WERI-Rb-1 (cell line): ENCODE data around the gene SLC4A5.
A peak's percentile ranks its signal among the peaks of the same experiment; 100 is the strongest.

Experiments used
- DNase-seq: peaks from one replicate; pipeline ENCODE4 v3.0.0-alpha.2; 2020
- H3K27ac ChIP-seq: fragments of 250-450 bp; sonication (Bioruptor Pico); 2 replicates; pipeline ENCODE4 v1.5.1; 2020; ENCODE audit warnings: mild to moderate bottlenecking, moderate library complexity
- H3K27me3 ChIP-seq: fragments of 250-450 bp; sonication (Bioruptor Pico); 2 replicates; pipeline ENCODE4 v1.5.1; 2021; ENCODE audit warnings: mild to moderate bottlenecking, low read depth, moderate library complexity; ENCODE audit not compliant: insufficient read depth, severe bottlenecking
- H3K36me3 ChIP-seq: fragments of 250-450 bp; sonication (Bioruptor Pico); 2 replicates; pipeline ENCODE4 v1.5.1; 2020; ENCODE audit warnings: mild to moderate bottlenecking, moderate library complexity
- H3K4me3 ChIP-seq: 2 replicates; pipeline ENCODE4 v1.5.1; 2011; ENCODE audit warnings: low read depth, mild to moderate bottlenecking, control low read depth, low read length
- H3K9me3 ChIP-seq: fragments of 250-450 bp; sonication (Bioruptor Pico); 2 replicates; pipeline ENCODE4 v1.5.1; 2021; ENCODE audit warnings: mild to moderate bottlenecking, moderate library complexity; ENCODE audit not compliant: severe bottlenecking
- TF ChIP-seq, protein P1 (sequence below): IDR thresholded peaks from 2 replicates; pipeline ENCODE4 v1.5.1; 2011; ENCODE audit warnings: low read depth, mild to moderate bottlenecking, control low read depth, inconsistent platforms, low read length

Gene SLC4A5

DNA sequence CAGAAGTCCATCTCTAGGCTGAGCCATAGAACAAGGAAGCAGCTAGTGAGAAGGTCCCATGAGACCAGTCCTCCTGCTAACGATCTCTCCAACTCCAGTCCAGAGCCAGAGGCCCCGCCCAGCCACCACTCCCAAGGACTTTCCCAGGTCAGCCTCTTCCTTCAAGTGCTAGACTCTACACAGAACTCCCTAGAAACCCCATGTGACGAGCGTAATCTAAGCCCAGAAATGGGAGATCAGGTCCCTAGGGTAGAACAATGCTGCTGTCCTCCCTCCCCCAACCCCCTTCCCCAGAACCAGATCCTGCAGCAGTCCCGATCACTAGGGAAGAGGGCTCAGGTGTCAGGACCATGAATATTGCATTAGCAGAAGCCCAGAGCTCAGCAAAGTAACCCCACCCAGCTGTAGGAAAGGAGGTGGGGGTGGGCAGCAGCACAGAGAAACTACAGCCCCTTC lies 30.0 kb upstream of the SLC4A5 start:
- H3K4me3 ChIP-seq, result peak overlapping the region; percentile 65
- TF ChIP-seq, protein P1, sequence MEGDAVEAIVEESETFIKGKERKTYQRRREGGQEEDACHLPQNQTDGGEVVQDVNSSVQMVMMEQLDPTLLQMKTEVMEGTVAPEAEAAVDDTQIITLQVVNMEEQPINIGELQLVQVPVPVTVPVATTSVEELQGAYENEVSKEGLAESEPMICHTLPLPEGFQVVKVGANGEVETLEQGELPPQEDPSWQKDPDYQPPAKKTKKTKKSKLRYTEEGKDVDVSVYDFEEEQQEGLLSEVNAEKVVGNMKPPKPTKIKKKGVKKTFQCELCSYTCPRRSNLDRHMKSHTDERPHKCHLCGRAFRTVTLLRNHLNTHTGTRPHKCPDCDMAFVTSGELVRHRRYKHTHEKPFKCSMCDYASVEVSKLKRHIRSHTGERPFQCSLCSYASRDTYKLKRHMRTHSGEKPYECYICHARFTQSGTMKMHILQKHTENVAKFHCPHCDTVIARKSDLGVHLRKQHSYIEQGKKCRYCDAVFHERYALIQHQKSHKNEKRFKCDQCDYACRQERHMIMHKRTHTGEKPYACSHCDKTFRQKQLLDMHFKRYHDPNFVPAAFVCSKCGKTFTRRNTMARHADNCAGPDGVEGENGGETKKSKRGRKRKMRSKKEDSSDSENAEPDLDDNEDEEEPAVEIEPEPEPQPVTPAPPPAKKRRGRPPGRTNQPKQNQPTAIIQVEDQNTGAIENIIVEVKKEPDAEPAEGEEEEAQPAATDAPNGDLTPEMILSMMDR, result no peak
- H3K9me3 ChIP-seq, result no peaks in the 10 kb centered on the region
- H3K36me3 ChIP-seq, result peaks cover 71% of the 10 kb centered on the region
- H3K27ac ChIP-seq, result peak overlapping the region; percentile 71
- H3K27me3 ChIP-seq, result no peaks in the 10 kb centered on the region
- no peak for DNase-seq

DNA sequence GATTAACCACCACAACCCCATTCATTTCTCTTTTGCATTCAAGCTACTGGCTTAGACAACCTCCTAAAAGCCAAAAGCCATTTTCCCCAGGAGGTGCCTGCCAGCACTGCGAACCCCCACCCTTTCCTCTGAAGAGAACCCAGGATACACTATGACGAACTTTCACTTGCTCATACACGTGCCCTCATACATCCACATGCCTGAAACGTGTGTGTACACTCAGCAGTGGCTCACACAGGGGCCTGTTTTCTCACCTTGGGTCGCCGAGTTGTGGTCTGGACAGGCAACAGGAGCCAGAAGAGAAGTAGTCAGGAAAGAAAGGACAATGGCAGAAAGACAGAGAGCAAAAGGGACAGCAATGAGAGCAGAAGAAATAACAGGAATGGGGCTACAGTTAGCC lies 29.5 kb upstream of the SLC4A5 start:
- Histone ChIP-seq H3K36me3 (peaks cover 73% of the 10 kb centered on the region), H3K27me3 (no peaks in the 10 kb centered on the region), H3K4me3 (no peak overlapping the region), H3K27ac (no peak overlapping the region; the same call in 1 of the 2 replicates), H3K9me3 (no peaks in the 10 kb centered on the region)
- TF ChIP-seq, protein P1, result no peak
- DNase-seq, result no peak

DNA sequence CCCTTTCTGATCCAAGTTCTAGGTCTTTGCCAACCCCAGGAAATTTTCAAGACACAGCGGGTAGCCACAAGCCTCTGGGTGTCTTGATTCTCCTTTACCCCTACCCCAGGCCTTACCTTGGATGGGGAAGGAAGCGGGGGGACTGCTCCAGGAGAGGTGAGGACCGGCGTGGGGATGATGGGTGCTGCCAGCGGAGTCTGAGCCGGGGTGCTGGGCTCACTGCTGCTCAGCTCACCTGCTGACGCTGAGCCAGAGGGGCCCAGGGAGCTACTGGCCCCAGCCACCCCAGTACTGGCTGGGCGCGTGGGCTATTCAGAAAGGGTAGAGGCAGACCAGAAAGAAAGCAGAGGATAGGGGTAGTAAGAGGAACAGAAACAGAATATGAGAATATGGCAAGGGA lies 28.2 kb upstream of the SLC4A5 start:
- TF ChIP-seq, protein P1, result no peak
- no peaks in the 10 kb centered on the region for H3K9me3 ChIP-seq
- no peak for DNase-seq

DNA sequence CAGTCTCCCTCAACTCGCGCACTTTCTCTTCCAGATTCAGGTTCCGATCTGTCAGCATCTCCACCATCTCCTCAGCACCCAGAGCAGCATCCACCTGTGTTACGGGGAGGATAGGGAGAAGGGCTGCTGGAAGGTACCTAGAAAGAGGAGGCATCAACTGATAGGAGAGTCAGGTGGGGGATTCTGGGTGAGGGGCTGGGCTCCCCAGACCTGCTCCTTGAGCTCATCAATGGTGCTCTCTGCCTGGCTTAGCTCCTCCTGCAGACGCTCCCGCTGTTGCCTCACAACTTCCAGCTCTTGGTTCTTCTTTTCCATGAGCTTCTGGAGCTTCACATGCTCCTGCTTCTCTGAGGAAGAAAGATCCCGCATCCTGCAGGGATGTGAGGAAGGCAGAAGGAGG lies 26.8 kb upstream of the SLC4A5 start:
- Histone ChIP-seq H3K4me3 (no peak overlapping the region), H3K9me3 (no peaks in the 10 kb centered on the region), H3K36me3 (peaks cover 81% of the 10 kb centered on the region), H3K27me3 (no peaks in the 10 kb centered on the region), H3K27ac (no peak overlapping the region)
- TF ChIP-seq, protein P1, result no peak
- no peak for DNase-seq

More for the DNA sequence above, 28.2 kb upstream of the SLC4A5 start:
- H3K27ac ChIP-seq, result no peak overlapping the region
- H3K27me3 ChIP-seq, result no peaks in the 10 kb centered on the region
- H3K36me3 ChIP-seq, result peaks cover 76% of the 10 kb centered on the region
- H3K4me3 ChIP-seq, result no peak overlapping the region

DNA sequence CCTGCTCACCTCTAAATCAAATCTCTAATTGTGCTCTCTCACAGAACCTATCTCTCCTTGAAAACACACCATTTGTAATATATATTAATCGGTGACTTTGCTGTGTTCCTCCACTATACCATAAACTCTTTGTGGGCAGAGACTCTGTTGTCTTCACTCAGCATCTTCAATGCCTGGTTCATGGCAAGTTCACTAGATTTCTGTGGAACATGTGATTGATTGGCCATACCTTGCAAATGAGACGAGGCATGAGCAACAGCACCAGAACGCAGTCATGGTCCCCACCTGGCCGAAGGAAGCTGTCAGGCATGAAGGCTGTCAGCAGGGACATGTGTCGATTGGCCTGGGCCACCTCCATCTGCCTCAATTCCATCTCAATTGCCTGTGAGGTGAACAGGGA lies 25.3 kb upstream of the SLC4A5 start:
- TF ChIP-seq, protein P1, result no peak
- Histone ChIP-seq H3K27ac (no peak overlapping the region), H3K9me3 (no peaks in the 10 kb centered on the region), H3K27me3 (no peaks in the 10 kb centered on the region), H3K4me3 (no peak overlapping the region), H3K36me3 (peaks cover 96% of the 10 kb centered on the region)
- DNase-seq, result no peak

DNA sequence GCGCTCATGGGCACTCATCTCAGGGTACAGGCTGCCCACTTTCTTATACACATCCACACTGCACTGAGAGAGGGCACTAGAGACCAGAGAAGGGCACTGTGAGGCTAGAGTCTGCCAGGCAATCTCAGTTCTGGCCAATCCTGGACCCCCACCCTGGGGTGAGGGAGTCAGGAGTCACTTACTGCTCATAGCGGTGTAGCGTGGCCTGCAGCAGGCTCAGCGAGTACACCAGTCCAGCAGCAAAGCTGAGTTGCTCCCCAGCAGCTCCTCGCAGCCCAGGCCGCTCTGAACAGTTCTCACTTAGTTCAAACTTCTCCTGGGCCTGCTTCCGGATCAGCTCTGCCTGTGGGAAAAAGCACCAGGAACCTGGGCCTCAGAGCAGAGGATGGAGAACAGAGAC lies 24.6 kb upstream of the SLC4A5 start:
- DNase-seq, result no peak
- Histone ChIP-seq H3K36me3 (peaks cover 100% of the 10 kb centered on the region), H3K9me3 (no peaks in the 10 kb centered on the region), H3K27me3 (no peaks in the 10 kb centered on the region), H3K27ac (no peak overlapping the region), H3K4me3 (no peak overlapping the region)
- TF ChIP-seq, protein P1, result no peak
